Rectal smooth muscle tissue (tissue), 1 donor: ENCODE measurements around the gene LTO1.

Experiments used
- H3K27ac ChIP-seq: one replicate; pipeline ENCODE4 v1.7.0; 2013; ENCODE audit warnings: low read depth, low read length, inconsistent platforms
- H3K27me3 ChIP-seq: one replicate; pipeline ENCODE4 v1.7.0; 2013; ENCODE audit warnings: low read length; ENCODE audit not compliant: control insufficient read depth, insufficient read depth
- H3K36me3 ChIP-seq: one replicate; pipeline ENCODE4 v1.7.0; 2013; ENCODE audit warnings: low read length; ENCODE audit not compliant: control insufficient read depth, insufficient read depth
- H3K4me1 ChIP-seq: one replicate; pipeline ENCODE4 v1.7.0; 2013; ENCODE audit warnings: low read length; ENCODE audit not compliant: control insufficient read depth, insufficient read depth
- H3K4me3 ChIP-seq: one replicate; pipeline ENCODE4 v1.7.0; 2013; ENCODE audit warnings: low read length
- H3K9ac ChIP-seq: one replicate; pipeline ENCODE4 v1.7.0; 2013; ENCODE audit warnings: low read length

Gene LTO1

GRCh38 chr11:69666752-69667536, 8.2 kb downstream of the LTO1 start:
- H3K27me3 ChIP-seq = no peaks in the 10 kb centered on the region
- H3K27ac ChIP-seq = no peak overlapping the region
- H3K4me3 ChIP-seq = no peak overlapping the region
- peaks cover 18% of the 10 kb centered on the region for H3K36me3 ChIP-seq
- H3K9ac ChIP-seq = no peak overlapping the region
- H3K4me1 ChIP-seq = peaks cover 3% of the 10 kb centered on the region

- Histone ChIP-seq H3K27me3 (no peaks in the 10 kb centered on the region), H3K36me3 (peaks cover 12% of the 10 kb centered on the region), H3K27ac (no peak overlapping the region), H3K4me1 (peaks cover 3% of the 10 kb centered on the region), H3K4me3 (no peak overlapping the region), H3K9ac (no peak overlapping the region)
Measured at GRCh38 chr11:69666261-69666660, 8.9 kb downstream of the LTO1 start.

GRCh38 chr11:69665669-69666068, 9.5 kb downstream of the LTO1 start:
- Histone ChIP-seq H3K27me3 (no peaks in the 10 kb centered on the region), H3K27ac (no peak overlapping the region), H3K9ac (no peak overlapping the region), H3K4me3 (no peak overlapping the region), H3K4me1 (peaks cover 3% of the 10 kb centered on the region), H3K36me3 (peaks cover 9% of the 10 kb centered on the region)

- no peaks in the 10 kb centered on the region for H3K27me3 ChIP-seq
- no peak overlapping the region for H3K4me3 ChIP-seq
- no peak overlapping the region for H3K9ac ChIP-seq
- peaks cover 9% of the 10 kb centered on the region for H3K36me3 ChIP-seq
- no peak overlapping the region for H3K27ac ChIP-seq
- H3K4me1 ChIP-seq = peaks cover under 1% of the 10 kb centered on the region
Measured at GRCh38 chr11:69664901-69665300, 10.3 kb downstream of the LTO1 start.

- H3K4me3 ChIP-seq = no peak overlapping the region
- H3K27me3 ChIP-seq = no peaks in the 10 kb centered on the region
- no peak overlapping the region for H3K9ac ChIP-seq
- no peak overlapping the region for H3K27ac ChIP-seq
- H3K36me3 ChIP-seq = peaks cover 7% of the 10 kb centered on the region
- no peaks in the 10 kb centered on the region for H3K4me1 ChIP-seq
Measured at GRCh38 chr11:69664103-69664775, 10.9 kb downstream of the LTO1 start.

- no peaks in the 10 kb centered on the region for H3K4me1 ChIP-seq
- H3K36me3 ChIP-seq = peaks cover 7% of the 10 kb centered on the region
- H3K4me3 ChIP-seq = no peak overlapping the region
- H3K27ac ChIP-seq = no peak overlapping the region
- H3K27me3 ChIP-seq = no peaks in the 10 kb centered on the region
- no peak overlapping the region for H3K9ac ChIP-seq
Measured at GRCh38 chr11:69663326-69663725, 11.8 kb downstream of the LTO1 start.

GRCh38 chr11:69662806-69663205, 12.3 kb downstream of the LTO1 start:
- H3K4me3 ChIP-seq = no peak overlapping the region
- no peak overlapping the region for H3K9ac ChIP-seq
- H3K27ac ChIP-seq = no peak overlapping the region
- H3K4me1 ChIP-seq = no peaks in the 10 kb centered on the region
- peaks cover 7% of the 10 kb centered on the region for H3K36me3 ChIP-seq
- H3K27me3 ChIP-seq = no peaks in the 10 kb centered on the region

- Histone ChIP-seq H3K36me3 (peaks cover 7% of the 10 kb centered on the region), H3K27me3 (no peaks in the 10 kb centered on the region), H3K9ac (no peak overlapping the region), H3K4me1 (no peaks in the 10 kb centered on the region), H3K4me3 (no peak overlapping the region), H3K27ac (no peak overlapping the region)
Measured at GRCh38 chr11:69662021-69662698, 13.0 kb downstream of the LTO1 start.

- no peak overlapping the region for H3K9ac ChIP-seq
- no peaks in the 10 kb centered on the region for H3K4me1 ChIP-seq
- no peak overlapping the region for H3K27ac ChIP-seq
- H3K4me3 ChIP-seq = no peak overlapping the region
- H3K27me3 ChIP-seq = no peaks in the 10 kb centered on the region
- peaks cover 5% of the 10 kb centered on the region for H3K36me3 ChIP-seq
Measured at GRCh38 chr11:69661413-69661715, 13.8 kb downstream of the LTO1 start.

GRCh38 chr11:69660001-69660500, 15.1 kb downstream of the LTO1 start:
- H3K9ac ChIP-seq = no peak overlapping the region
- H3K4me1 ChIP-seq = no peaks in the 10 kb centered on the region
- H3K27ac ChIP-seq = no peak overlapping the region

GRCh38 chr11:69659591-69659990, 15.6 kb downstream of the LTO1 start:
- H3K27me3 ChIP-seq = no peaks in the 10 kb centered on the region
- no peak overlapping the region for H3K27ac ChIP-seq
- H3K36me3 ChIP-seq = peaks cover 4% of the 10 kb centered on the region

More at GRCh38 chr11:69660001-69660500, 15.1 kb downstream of the LTO1 start:
- Histone ChIP-seq H3K36me3 (peaks cover 4% of the 10 kb centered on the region), H3K4me3 (no peak overlapping the region), H3K27me3 (no peaks in the 10 kb centered on the region)

GRCh38 chr11:69658626-69659450, 16.3 kb downstream of the LTO1 start:
- no peaks in the 10 kb centered on the region for H3K27me3 ChIP-seq
- no peaks in the 10 kb centered on the region for H3K4me1 ChIP-seq
- no peaks in the 10 kb centered on the region for H3K36me3 ChIP-seq
- H3K4me3 ChIP-seq = no peak overlapping the region
- H3K27ac ChIP-seq = no peak overlapping the region
- no peak overlapping the region for H3K9ac ChIP-seq

More at GRCh38 chr11:69659591-69659990, 15.6 kb downstream of the LTO1 start:
- H3K4me3 ChIP-seq = no peak overlapping the region
- no peak overlapping the region for H3K9ac ChIP-seq
- no peaks in the 10 kb centered on the region for H3K4me1 ChIP-seq
